Astrocyte (in vitro differentiated cells and primary cell): ENCODE measurements around the gene ZNF79. TPM values are rescaled to one million over a fixed set of nuclear protein-coding genes. Genes with fewer than 3 reads are reported as not detected.

Experiments
- DNase-seq: peaks from one replicate; pipeline ENCODE4 v3.0.0-alpha.2; 2010; ENCODE audit warnings: low read depth
- FAIRE-seq: peaks from 2 replicates; lab custom pipeline; 2011; peaks lifted over from hg19 to GRCh38; lab: Jason Lieb, UNC
- H2AFZ ChIP-seq: 2 replicates; pipeline ENCODE4 v1.6.0; 2012; ENCODE audit warnings: low read depth, low read length, inconsistent platforms
- H3K27ac ChIP-seq: 2 replicates; pipeline ENCODE4 v1.5.1; 2011; ENCODE audit warnings: low read depth, low read length, inconsistent platforms
- H3K27me3 ChIP-seq: 2 replicates; pipeline ENCODE4 v1.6.0; 2011; ENCODE audit warnings: low read length, inconsistent platforms; ENCODE audit not compliant: insufficient read depth
- H3K36me3 ChIP-seq: 2 replicates; pipeline ENCODE4 v1.5.1; 2011; ENCODE audit warnings: low read length, inconsistent platforms; ENCODE audit not compliant: insufficient read depth
- H3K4me1 ChIP-seq: 2 replicates; pipeline ENCODE4 v1.5.1; 2011; ENCODE audit warnings: low read length, inconsistent platforms; ENCODE audit not compliant: insufficient read depth
- H3K4me2 ChIP-seq: 2 replicates; pipeline ENCODE4 v1.6.0; 2012; ENCODE audit warnings: low read length, inconsistent platforms
- H3K4me3 ChIP-seq: 2 replicates; pipeline ENCODE4 v1.5.1; 2011; ENCODE audit warnings: low read depth, mild to moderate bottlenecking, low read length, inconsistent platforms; ENCODE audit not compliant: insufficient read depth
- H3K79me2 ChIP-seq: 2 replicates; pipeline ENCODE4 v1.6.0; 2012; ENCODE audit warnings: mild to moderate bottlenecking, low read length, inconsistent platforms; ENCODE audit not compliant: insufficient read depth
- H3K9ac ChIP-seq: 2 replicates; pipeline ENCODE4 v1.6.0; 2012; ENCODE audit warnings: mild to moderate bottlenecking, low read length, inconsistent platforms
- H3K9me3 ChIP-seq: 2 replicates; pipeline ENCODE4 v1.5.1; 2012; ENCODE audit warnings: low read depth, mild to moderate bottlenecking, low read length, inconsistent platforms; ENCODE audit not compliant: insufficient read depth
- H4K20me1 ChIP-seq: 2 replicates; pipeline ENCODE4 v1.6.0; 2012; ENCODE audit warnings: low read length, inconsistent platforms; ENCODE audit not compliant: insufficient read depth
- H3K27ac Mint-ChIP-seq: one replicate; pipeline ENCODE4 v1.8.0; 2021; ENCODE audit warnings: mild to moderate bottlenecking, mixed read lengths; ENCODE audit not compliant: unreplicated experiment
- H3K27me3 Mint-ChIP-seq: one replicate; pipeline ENCODE4 v1.8.0; 2021; ENCODE audit warnings: low read depth, mixed read lengths; ENCODE audit not compliant: unreplicated experiment
- H3K36me3 Mint-ChIP-seq: one replicate; pipeline ENCODE4 v1.8.0; 2021; ENCODE audit warnings: low read depth, mixed read lengths; ENCODE audit not compliant: unreplicated experiment
- H3K4me1 Mint-ChIP-seq: one replicate; pipeline ENCODE4 v1.8.0; 2021; ENCODE audit warnings: low read depth, mixed read lengths; ENCODE audit not compliant: unreplicated experiment
- H3K4me3 Mint-ChIP-seq: one replicate; pipeline ENCODE4 v1.8.0; 2021; ENCODE audit warnings: mild to moderate bottlenecking, moderate library complexity, mixed read lengths; ENCODE audit not compliant: unreplicated experiment
- H3K9me3 Mint-ChIP-seq: one replicate; pipeline ENCODE4 v1.8.0; 2021; ENCODE audit warnings: mild to moderate bottlenecking, mixed read lengths; ENCODE audit not compliant: unreplicated experiment
- CTCF ChIP-seq: IDR thresholded peaks from 2 replicates; pipeline ENCODE4 v1.5.1; 2011; ENCODE audit warnings: low read depth, mild to moderate bottlenecking, inconsistent platforms, low read length, moderate library complexity; ENCODE audit not compliant: insufficient read depth
- EZH2 ChIP-seq: IDR thresholded peaks from 2 replicates; pipeline ENCODE4 v1.6.1; 2012; ENCODE audit warnings: mild to moderate bottlenecking, low read length, inconsistent platforms; ENCODE audit not compliant: insufficient read depth
- total RNA-seq: library from RNA; stranded (reverse); gene quantifications from 2 replicates; pipeline ENCODE4 v1.2.1, GENCODE V29; 2021

Gene ZNF79
- total RNA-seq, 1 donor from 2014 or later: 11.5 TPM

DNA sequence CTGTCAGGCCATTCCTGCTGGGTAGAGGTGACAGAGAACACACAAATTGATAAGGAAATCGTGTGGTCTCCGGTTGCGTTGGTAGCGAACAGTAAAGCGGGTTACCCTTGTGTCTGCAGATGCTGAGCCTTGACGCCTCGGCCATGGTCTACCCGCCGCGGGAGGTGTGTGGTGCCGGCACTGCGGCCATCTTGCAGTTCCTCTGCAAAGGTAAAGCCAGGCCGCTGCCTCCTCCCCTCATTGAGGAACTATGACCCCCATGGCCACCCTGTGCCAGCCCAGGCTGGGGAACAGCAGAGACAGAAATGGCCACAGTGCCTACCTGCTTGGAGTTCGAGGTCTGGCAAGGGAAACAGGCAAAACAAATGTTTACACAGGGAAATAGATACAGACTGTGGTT lies 43.4 kb downstream of the ZNF79 start:
- no peak overlapping the region for H3K27ac Mint-ChIP-seq
- Histone ChIP-seq H3K79me2 (no peaks in the 10 kb centered on the region), H3K4me1 (peaks cover 7% of the 10 kb centered on the region), H3K4me3 (no peak overlapping the region), H3K36me3 (no peaks in the 10 kb centered on the region), H3K9me3 (no peaks in the 10 kb centered on the region), H4K20me1 (no peaks in the 10 kb centered on the region), H3K27me3 (no peaks in the 10 kb centered on the region), H2AFZ (no peak overlapping the region), H3K4me2 (no peak overlapping the region), H3K27ac (no peak overlapping the region), H3K9ac (no peak overlapping the region)
- no peaks in the 10 kb centered on the region for H3K27me3 Mint-ChIP-seq
- H3K9me3 Mint-ChIP-seq: no peaks in the 10 kb centered on the region
- H3K4me3 Mint-ChIP-seq: no peak overlapping the region
- peaks cover 21% of the 10 kb centered on the region for H3K36me3 Mint-ChIP-seq
- no peak for FAIRE-seq
- TF ChIP-seq EZH2 (no peak), CTCF (no peak)
- DNase-seq: no peak
- no peaks in the 10 kb centered on the region for H3K4me1 Mint-ChIP-seq

DNA sequence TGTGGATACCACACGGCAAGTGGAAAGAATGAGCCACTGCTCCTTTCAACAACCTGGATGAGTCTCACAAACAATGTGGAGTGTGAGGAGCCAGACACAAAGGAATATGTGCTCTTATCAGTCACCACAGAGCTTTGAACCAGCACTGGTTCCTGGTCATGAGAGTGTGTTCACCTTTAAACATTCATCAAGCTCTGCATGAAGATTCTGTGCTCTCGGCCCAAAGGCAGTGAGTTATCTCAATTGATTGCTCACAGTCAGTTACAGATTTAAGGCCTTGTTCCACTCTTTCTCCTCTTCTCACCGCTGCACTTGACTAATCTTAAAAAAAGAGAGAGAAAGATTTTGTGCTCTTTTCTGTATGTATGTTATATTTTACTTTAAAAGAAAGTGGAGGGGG lies 46.5 kb downstream of the ZNF79 start:
- FAIRE-seq (no peak), DNase-seq (no peak)
- Histone ChIP-seq H4K20me1 (no peaks in the 10 kb centered on the region), H3K27me3 (no peaks in the 10 kb centered on the region), H3K36me3 (no peaks in the 10 kb centered on the region), H3K4me3 (no peak overlapping the region), H3K9ac (no peak overlapping the region), H3K4me1 (no peaks in the 10 kb centered on the region), H3K79me2 (no peaks in the 10 kb centered on the region), H3K9me3 (no peaks in the 10 kb centered on the region), H2AFZ (no peak overlapping the region), H3K4me2 (no peak overlapping the region), H3K27ac (no peak overlapping the region)
- Mint-ChIP-seq H3K9me3 (no peaks in the 10 kb centered on the region), H3K36me3 (peaks cover 33% of the 10 kb centered on the region), H3K27me3 (no peaks in the 10 kb centered on the region), H3K4me1 (no peaks in the 10 kb centered on the region), H3K27ac (no peak overlapping the region), H3K4me3 (no peak overlapping the region)
- TF ChIP-seq CTCF: no peak
- TF ChIP-seq EZH2: no peak

- no peaks in the 10 kb centered on the region for H3K27me3 Mint-ChIP-seq
- Histone ChIP-seq H4K20me1 (no peaks in the 10 kb centered on the region), H3K27ac (no peak overlapping the region), H3K27me3 (no peaks in the 10 kb centered on the region), H3K4me2 (no peak overlapping the region), H3K79me2 (no peaks in the 10 kb centered on the region), H3K9ac (no peak overlapping the region), H2AFZ (no peak overlapping the region), H3K36me3 (no peaks in the 10 kb centered on the region), H3K9me3 (no peaks in the 10 kb centered on the region), H3K4me1 (no peaks in the 10 kb centered on the region), H3K4me3 (no peak overlapping the region)
- H3K27ac Mint-ChIP-seq: no peak overlapping the region
- H3K4me3 Mint-ChIP-seq: no peak overlapping the region
- no peaks in the 10 kb centered on the region for H3K4me1 Mint-ChIP-seq
- H3K9me3 Mint-ChIP-seq: no peaks in the 10 kb centered on the region
- DNase-seq (no peak), FAIRE-seq (no peak)
- peaks cover 21% of the 10 kb centered on the region for H3K36me3 Mint-ChIP-seq
- TF ChIP-seq CTCF (no peak), EZH2 (no peak)
Measured at GRCh38 chr9:127473501-127473900, 49.3 kb downstream of the ZNF79 start.
